Endothelial cell of umbilical vein (primary cell): ENCODE data around the gene UBE2E2. TPM values are rescaled to one million over a fixed set of nuclear protein-coding genes. Genes with fewer than 3 reads are reported as not detected.

Source experiments
- BruUV-seq: library from RNA; stranded (reverse); fragments of 400-500 nt; replicated peaks from 2 replicates; lab custom pipeline; 2021; lab: Mats Ljungman, UMichigan
- CTCF ChIA-PET: fragments of 300-600, 350-600 bp; sonication (Branson Sonifier 250); formaldehyde crosslinking; loops from one replicate; lab custom pipeline; 2021; ENCODE audit warnings: antibody characterized with exemption, inconsistent platforms; lab: Charles Lee
- POLR2A ChIA-PET: fragments of 300-600, 350-600 bp; sonication (Branson Sonifier 250); formaldehyde crosslinking; loops from one replicate; lab custom pipeline; 2021; ENCODE audit warnings: antibody characterized with exemption, inconsistent platforms; lab: Charles Lee
- DNase-seq: peaks from one replicate; pipeline ENCODE4 v3.0.0-alpha.2; 2011; ENCODE audit warnings: low read depth, low spot score
- FAIRE-seq: peaks from 2 replicates; lab custom pipeline; 2011; peaks lifted over from hg19 to GRCh38; lab: Jason Lieb, UNC
- H2AFZ ChIP-seq: 2 replicates; pipeline ENCODE4 v1.6.0; 2012; ENCODE audit warnings: low read depth, low read length, control low read depth, inconsistent platforms
- H3K27ac ChIP-seq: 2 replicates; pipeline ENCODE4 v1.5.1; 2011; ENCODE audit warnings: low read depth, mild to moderate bottlenecking, control low read depth, low read length, moderate library complexity; ENCODE audit not compliant: insufficient read depth
- H3K27me3 ChIP-seq, 2 experiments: 2 replicates each; pipeline versions ENCODE4 v1.6.0 to v1.6.1; 2011; ENCODE audit warnings: low read length in 2 of 2, mixed read lengths in 1 of 2; ENCODE audit not compliant: control insufficient read depth in 2 of 2, insufficient read depth in 2 of 2
- H3K36me3 ChIP-seq, 2 experiments: 2 replicates in 1 of 2; 3 replicates in 1 of 2; pipeline ENCODE4 v1.5.1; 2011; ENCODE audit warnings: low read length in 2 of 2, mild to moderate bottlenecking in 1 of 2, moderate library complexity in 1 of 2; ENCODE audit not compliant: control insufficient read depth in 2 of 2, insufficient read depth in 2 of 2; ENCODE audit errors: extremely low read depth in 1 of 2
- H3K4me1 ChIP-seq: 3 replicates; pipeline ENCODE4 v1.5.1; 2011; ENCODE audit warnings: mild to moderate bottlenecking, low read length; ENCODE audit not compliant: control insufficient read depth, insufficient read depth; ENCODE audit errors: extremely low read depth
- H3K4me2 ChIP-seq: 2 replicates; pipeline ENCODE4 v1.6.1; 2011; ENCODE audit warnings: low read length, control low read depth, mixed read lengths; ENCODE audit not compliant: insufficient read depth
- H3K4me3 ChIP-seq, 3 experiments: fragments of 200-600 bp in 1 of 3; sonication (generic), shearing (Covaris generic) in 1 of 3; replicated peaks in 1 of 3; 2 replicates each; pipeline ENCODE4 v1.5.1; 2011 to 2016; ENCODE audit warnings: control low read depth in 3 of 3, low read length in 3 of 3, mild to moderate bottlenecking in 2 of 3, inconsistent platforms in 1 of 3, low read depth in 1 of 3, moderate library complexity in 1 of 3; ENCODE audit not compliant: insufficient read depth in 1 of 3
- H3K79me2 ChIP-seq: 2 replicates; pipeline ENCODE4 v1.6.0; 2012; ENCODE audit warnings: low read length, inconsistent platforms; ENCODE audit not compliant: control insufficient read depth, insufficient read depth
- H3K9ac ChIP-seq: replicated peaks from 2 replicates; pipeline ENCODE3; 2011; ENCODE audit warnings: low read length, control low read depth; ENCODE audit not compliant: insufficient read depth; ENCODE audit errors: extremely low read depth
- H3K9me1 ChIP-seq: replicated peaks from 3 replicates; pipeline ENCODE4 v1.6.0; 2011; ENCODE audit warnings: mild to moderate bottlenecking, low read length; ENCODE audit not compliant: control insufficient read depth, insufficient read depth; ENCODE audit errors: extremely low read depth
- H3K9me3 ChIP-seq: replicated peaks from 2 replicates; pipeline ENCODE4 v1.5.1; 2012; ENCODE audit warnings: low read length, inconsistent platforms; ENCODE audit not compliant: control insufficient read depth, insufficient read depth
- H4K20me1 ChIP-seq: replicated peaks from 2 replicates; pipeline ENCODE3; 2011; ENCODE audit warnings: mild to moderate bottlenecking, low read length; ENCODE audit not compliant: control insufficient read depth, insufficient read depth; ENCODE audit errors: extremely low read depth
- EZH2 ChIP-seq: IDR thresholded peaks from 2 replicates; pipeline ENCODE4 v1.6.1; 2012; ENCODE audit warnings: borderline replicate concordance, low read depth, mild to moderate bottlenecking, moderate library complexity, low read length, inconsistent platforms; ENCODE audit not compliant: severe bottlenecking
- GATA2 ChIP-seq: IDR thresholded peaks from 2 replicates; pipeline ENCODE4 v1.7.0; 2011; ENCODE audit warnings: low read depth, mild to moderate bottlenecking, moderate library complexity, mixed read lengths, low read length; ENCODE audit not compliant: insufficient read length, insufficient read depth
- MAX ChIP-seq: IDR thresholded peaks from 2 replicates; pipeline ENCODE4 v1.6.1; 2011; ENCODE audit not compliant: insufficient read depth, insufficient read length
- POLR2A ChIP-seq: IDR thresholded peaks from 2 replicates; pipeline ENCODE4 v1.6.1; 2012; ENCODE audit warnings: low read depth, mild to moderate bottlenecking, control low read depth, low read length
- dilution Hi-C: fragments of 300-500 bp; cut with MboI; formaldehyde crosslinking; loops from one replicate; pipeline ENCODE4 v1.15.0; 2019; ENCODE audit warnings: low sequenced_read_pairs; ENCODE audit not compliant: extremely low pct_ligation_motif_present
- intact Hi-C: fragments of 100-400 bp; cut with micrococcal nuclease; formaldehyde crosslinking; loops from one replicate; pipeline ENCODE4 v1.10.0; 2022
- polyA plus RNA-seq, 4 experiments: library from polyadenylated mRNA; depleted of rRNA in 3 of 4; stranded (reverse) in 3 of 4; unstranded in 1 of 4; fragments of >200 nt; gene quantifications; 2 replicates each; pipeline versions ENCODE4 v1.2.1 to v1.2.3, GENCODE V29; 2011 to 2012; ENCODE audit warnings: missing spikeins in 1 of 4
- total RNA-seq: library from RNA; stranded (reverse); gene quantifications from 2 replicates; pipeline ENCODE4 v1.2.3, GENCODE V29; 2021

The UBE2E2 gene
- total and polyA plus RNA-seq, 2 donors (not counting 3 experiments of a cell fraction or from before 2014, with no cell fraction given): 37.0 to 45.4 TPM

- Histone ChIP-seq H4K20me1 (no peaks in the 10 kb centered on the region), H3K9ac (no peak overlapping the region), H3K4me2 (no peak overlapping the region), H3K4me3 (no peak overlapping the region), H3K79me2 (peaks cover 2% of the 10 kb centered on the region), H3K27me3 (no peaks in the 10 kb centered on the region), H3K27ac (no peak overlapping the region), H3K4me1 (peaks cover 2% of the 10 kb centered on the region), H2AFZ (no peak overlapping the region), H3K36me3 (no peaks in the 10 kb centered on the region), H3K9me1 (no peaks in the 10 kb centered on the region), H3K9me3 (no peaks in the 10 kb centered on the region)
- intact Hi-C loops: no loop called here
- POLR2A ChIA-PET: no interaction called here
- TF ChIP-seq GATA2 (no peak), EZH2 (no peak)
- FAIRE-seq (no peak), DNase-seq (no peak)
- BruUV-seq: no TSS peak
- dilution Hi-C loops: no loop called here
- CTCF ChIA-PET: no interaction called here
Observed at GRCh38 chr3:23330568-23330967, 127.4 kb downstream of the UBE2E2 start.

- Histone ChIP-seq H3K4me2 (no peak overlapping the region), H3K79me2 (peaks cover 2% of the 10 kb centered on the region), H3K9ac (no peak overlapping the region), H3K27ac (no peak overlapping the region), H3K9me3 (no peaks in the 10 kb centered on the region), H4K20me1 (no peaks in the 10 kb centered on the region), H3K4me3 (no peak overlapping the region), H3K9me1 (no peaks in the 10 kb centered on the region), H2AFZ (no peak overlapping the region), H3K27me3 (no peaks in the 10 kb centered on the region), H3K4me1 (no peaks in the 10 kb centered on the region), H3K36me3 (no peaks in the 10 kb centered on the region)
- no peak for TF ChIP-seq MAX
- no peak for TF ChIP-seq POLR2A
- dilution Hi-C loops (no loop called here), intact Hi-C loops (no loop called here)
- no TSS peak for BruUV-seq
- DNase-seq (no peak), FAIRE-seq (no peak)
- ChIA-PET CTCF (no interaction called here), POLR2A (no interaction called here)
Observed at GRCh38 chr3:23331141-23331935, 128.2 kb downstream of the UBE2E2 start.
